ENCODE results near the gene RAB1B.

RAB1B gene
- 23.5 to 34.4 (median 27.7) reads per million in 4 donors for total RNA-seq

GRCh38 chr11:66268244-66268951 lies at the start of gene RAB1B:
Gene RAB1B (plus strand): TSS chr11:66268639. CDS start chr11:66268680, 41 bp downstream.
- peak; percentile 99 to 100 (median 100) for DNase-seq

DNA sequence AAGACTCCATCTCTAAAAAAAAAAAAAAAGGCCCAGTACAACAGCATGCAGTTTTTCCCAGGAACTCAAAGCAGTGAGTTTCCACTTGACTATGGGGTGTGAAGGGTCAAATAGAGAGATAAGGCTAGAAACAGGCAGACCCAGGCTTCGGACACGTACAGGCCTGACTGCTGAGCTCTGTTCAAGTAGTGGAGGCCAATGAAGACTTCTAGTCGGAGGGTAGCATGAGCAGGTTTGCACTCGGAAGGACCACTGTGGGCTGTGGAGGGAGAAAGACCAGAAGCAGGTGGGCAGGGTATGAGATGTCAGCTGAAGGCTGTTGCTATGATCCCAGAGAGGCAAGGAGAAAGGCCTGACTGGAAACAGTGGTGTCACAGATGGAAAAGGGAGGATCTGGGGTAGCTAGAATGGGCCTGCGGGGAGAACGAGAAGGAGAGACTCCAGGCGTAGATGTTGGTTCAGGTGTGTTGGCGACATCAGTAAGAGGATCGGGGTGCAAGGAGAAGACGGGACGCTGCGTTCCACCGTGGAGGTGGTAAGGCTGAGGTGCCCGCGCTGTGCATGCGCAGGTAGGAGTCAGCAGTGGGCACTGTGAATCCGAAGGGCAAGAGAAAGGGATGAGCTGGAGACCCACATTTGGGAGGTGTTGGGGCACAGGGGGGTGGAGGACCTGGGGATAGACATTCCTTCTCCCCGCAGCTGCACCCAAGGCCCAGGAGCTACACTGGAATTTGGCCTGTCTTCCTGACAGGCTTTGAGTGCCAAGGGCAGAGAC lies 49.4 kb upstream of the RAB1B start:
- no peak for DNase-seq

- DNase-seq: no peak
Measured at GRCh38 chr11:66219846-66220565, 48.4 kb upstream of the RAB1B start.

- DNase-seq: no peak
Measured at GRCh38 chr11:66220566-66220935, 47.9 kb upstream of the RAB1B start.

DNA sequence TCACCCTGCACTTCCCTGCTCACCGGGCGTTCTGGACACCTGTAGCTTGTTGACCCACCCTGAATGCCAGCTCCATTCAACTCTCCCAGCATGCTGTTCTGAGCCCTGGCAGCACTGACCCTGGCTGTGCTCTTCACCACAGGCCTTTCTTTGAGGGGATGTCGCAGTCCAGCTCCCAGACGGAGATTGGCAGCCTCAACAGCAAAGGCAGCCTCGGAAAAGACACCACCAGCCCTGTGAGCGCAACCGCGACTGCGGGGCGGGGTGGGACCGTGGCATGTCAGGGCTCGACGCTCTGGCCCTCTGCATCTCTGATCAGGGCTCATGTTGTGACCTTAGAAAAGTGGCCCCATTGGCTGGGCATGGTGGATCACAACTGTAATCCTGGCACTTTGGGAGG lies 47.4 kb upstream of the RAB1B start:
- DNase-seq: no peak

GRCh38 chr11:66221726-66222236 lies 46.7 kb upstream of the RAB1B start:
- no peak for DNase-seq

DNA sequence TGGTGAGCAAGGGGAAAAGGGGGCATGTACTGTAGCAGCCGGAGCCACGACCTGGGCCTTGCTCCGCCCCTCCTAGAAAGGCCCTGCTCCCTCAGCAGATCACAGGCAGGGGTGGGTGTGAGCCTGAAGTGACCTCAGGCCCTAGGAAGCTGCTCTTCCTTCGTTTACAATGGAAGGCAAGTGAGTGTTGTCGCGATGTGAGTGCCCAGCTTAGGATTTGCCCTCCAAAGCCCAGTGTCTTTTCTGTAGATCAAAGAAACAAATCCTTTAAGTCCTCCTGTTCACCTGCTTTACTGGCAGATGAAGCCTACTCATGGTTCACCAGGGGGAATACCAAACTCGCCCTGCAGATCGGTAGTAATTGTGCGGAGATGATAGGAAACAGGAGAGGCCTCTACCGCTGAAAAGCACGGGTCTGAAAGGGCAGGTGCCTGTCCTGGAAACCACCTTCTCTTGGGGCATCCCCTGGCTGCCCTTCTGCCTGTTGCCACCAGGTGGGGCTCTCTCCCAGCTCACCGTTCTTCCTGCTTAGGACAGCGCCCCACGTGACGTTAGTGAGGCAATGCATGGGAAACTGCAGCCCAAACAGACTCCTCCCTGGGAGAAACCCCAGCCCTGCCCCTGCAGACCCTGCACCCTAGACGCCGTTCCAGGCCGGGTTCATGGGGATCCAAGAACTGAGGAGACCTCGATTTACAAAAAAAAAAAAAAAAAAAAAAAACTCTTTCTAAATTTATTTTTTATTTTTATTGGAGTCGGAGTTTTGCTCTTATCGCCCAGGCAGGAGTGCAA lies 45.9 kb upstream of the RAB1B start:
- DNase-seq: peak; percentile 86 to 94 (median 93)

DNA sequence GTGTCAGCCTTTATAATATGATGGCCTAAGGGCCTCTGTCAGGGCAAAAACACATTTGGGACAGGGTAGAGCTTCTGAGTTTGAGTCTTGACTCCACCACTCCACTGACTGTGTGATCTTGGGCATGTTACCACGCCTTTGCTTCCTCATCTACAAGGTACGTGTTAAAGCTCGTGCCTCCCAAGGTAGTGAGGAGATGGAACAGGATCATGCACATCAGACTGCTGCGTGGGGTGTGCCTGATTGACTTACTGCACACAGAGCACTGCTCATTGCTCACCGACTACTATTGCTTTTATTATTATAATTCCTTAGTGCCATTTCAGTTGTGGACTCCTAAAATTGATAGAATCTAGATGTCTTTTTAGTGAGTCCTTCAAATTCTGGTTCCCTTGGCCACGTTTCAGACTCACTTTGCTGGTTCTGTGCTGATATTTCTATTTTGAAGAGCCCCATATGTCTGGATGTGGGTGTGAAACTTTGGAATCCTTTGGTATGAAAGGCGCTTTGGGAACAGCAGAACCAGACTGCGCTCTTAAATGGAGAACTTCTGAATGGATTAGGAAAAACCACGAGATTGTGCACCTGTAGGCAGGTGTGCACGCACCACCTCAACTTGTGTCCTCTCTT lies 44.1 kb upstream of the RAB1B start:
- no peak for DNase-seq

DNA sequence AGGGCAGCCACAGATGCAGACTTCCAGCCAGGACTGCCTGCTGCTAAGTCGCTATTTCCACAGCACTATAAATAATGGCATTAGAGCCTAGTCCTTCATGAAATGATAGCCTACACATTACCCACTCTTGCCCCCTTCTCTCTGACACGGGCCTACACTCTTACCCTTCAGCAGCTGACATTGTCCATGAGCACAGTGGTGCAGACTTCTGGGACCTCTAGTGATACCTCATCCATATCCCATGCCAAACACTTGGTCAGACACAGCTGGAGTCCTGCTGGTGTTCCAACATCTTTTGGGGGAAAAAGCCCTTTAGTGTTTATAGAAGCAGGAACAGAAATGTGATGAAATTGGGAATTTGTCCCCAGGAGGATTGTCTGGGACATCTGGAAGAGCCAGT lies 43.4 kb upstream of the RAB1B start:
- no peak for DNase-seq

DNA sequence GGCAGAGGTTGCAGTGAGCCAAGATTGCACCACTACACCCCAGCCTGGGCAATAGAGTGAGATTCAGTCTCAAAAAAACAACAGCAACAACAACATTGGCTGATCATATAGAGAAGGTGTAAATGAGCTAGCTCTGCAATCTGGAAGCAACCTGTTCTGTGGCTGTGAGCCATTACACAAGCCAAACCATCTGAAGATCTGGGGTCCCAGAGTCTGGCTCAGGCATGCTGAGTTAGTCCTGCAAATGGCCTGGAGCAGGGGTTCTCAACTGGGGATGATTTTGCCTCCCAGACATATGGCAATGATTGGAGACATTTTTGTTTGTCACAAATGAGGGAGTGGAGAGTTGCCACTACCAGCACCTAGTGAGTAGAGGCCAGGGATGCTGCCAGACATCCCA lies 42.3 kb upstream of the RAB1B start:
- no peak for DNase-seq

GRCh38 chr11:66227700-66228099 lies 40.7 kb upstream of the RAB1B start:
- no peak for DNase-seq

DNA sequence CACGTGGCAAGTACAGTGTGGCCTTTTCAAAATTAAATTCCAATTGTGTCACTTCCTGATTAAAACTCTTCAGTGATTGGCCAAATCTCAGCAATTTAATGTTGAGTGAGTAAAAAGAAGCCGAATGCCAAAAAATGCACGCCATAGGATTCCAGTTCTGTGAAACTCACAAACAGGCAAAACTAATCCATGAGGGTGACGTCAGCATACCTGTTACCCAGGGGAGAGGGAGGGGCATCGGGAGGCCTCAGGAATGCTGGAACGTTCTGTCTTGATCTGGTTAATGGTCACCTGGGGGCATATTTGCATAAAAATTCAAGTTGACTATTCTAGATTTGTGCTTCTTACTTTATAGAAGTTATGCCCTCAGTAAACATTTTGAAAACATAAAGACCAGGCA lies 39.9 kb upstream of the RAB1B start:
- no peak for DNase-seq

DNA sequence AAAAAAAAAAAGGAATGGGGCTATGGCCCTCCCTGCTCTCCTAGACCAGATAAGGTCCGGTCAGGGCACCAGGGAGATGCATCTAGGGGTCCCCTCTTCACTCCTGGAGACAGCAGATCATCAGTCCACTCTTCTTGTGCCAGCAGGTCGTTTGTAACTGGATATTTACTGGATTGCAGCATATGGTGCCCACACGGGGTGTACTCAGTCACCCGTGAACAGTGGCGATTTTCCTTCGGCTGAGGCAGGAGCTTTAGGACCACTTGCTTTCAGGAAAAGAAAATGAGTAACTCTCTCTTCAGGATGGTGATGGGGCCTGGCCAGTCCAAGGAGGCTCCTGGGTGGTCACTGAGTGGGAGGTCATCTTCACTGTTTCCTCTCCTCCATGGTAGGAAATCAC lies 38.3 kb upstream of the RAB1B start:
- no peak for DNase-seq

DNA sequence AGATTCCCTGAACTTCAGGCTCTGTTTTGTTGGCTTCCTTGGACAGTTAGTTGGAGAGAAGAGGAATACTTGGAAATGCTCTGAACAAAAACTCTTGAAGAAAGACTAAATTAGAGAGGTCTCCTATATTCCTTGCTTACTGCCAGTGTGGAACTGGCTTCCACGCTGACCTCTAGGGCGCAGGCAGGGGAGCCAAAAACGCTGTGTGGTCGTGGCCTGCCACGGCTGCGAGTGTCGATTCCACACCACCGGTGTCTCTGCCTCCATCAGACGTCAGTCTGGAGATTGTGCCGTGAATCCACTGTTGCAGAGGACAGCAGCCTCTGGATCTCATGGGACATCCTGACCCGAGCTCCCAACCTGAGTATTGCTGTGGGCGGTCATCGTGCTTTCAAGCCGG lies 37.5 kb upstream of the RAB1B start:
- no peak for DNase-seq

DNA sequence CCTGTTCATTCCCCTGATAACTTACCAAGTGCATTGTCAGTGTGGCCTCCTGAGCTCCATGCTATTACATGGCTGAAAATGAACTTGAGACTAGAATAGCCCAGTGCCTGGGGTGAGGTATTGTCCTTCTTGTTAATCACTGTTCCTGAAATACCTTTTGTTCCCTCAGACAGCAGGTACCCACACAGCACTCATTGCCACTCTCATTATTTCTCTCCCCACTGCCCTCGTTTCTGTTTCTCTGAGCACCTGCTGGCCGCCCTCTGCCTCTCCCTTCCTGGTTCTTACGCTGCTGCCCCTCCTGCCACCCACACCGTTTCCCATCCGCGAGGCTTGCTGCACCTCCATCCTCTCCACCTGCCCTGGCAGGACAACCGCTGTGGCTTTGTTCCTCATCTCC lies 36.9 kb upstream of the RAB1B start:
- DNase-seq: no peak

GRCh38 chr11:66232769-66233168 lies 35.7 kb upstream of the RAB1B start:
- no peak for DNase-seq

DNA sequence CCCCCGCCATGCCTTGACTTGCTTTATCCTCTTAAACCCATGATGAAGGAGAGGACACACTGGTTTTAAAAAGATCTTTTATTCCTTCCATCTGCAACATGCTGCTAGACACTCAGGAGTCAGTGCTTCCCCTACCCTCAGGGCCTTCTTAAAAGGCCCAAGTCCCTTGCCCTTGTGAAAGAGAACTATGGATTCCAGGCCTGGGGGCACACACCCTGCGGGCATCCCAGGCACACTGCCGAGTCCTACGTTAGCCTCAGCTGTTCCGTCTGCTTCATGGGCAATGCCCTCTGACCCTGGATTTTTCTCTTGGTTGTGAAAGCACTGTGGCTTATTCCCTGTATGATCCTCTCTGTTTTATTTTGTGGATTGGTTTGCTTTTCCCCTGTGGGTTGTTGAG lies 35.1 kb upstream of the RAB1B start:
- DNase-seq: no peak

GRCh38 chr11:66235141-66235540 lies 33.3 kb upstream of the RAB1B start:
- DNase-seq: no peak

DNA sequence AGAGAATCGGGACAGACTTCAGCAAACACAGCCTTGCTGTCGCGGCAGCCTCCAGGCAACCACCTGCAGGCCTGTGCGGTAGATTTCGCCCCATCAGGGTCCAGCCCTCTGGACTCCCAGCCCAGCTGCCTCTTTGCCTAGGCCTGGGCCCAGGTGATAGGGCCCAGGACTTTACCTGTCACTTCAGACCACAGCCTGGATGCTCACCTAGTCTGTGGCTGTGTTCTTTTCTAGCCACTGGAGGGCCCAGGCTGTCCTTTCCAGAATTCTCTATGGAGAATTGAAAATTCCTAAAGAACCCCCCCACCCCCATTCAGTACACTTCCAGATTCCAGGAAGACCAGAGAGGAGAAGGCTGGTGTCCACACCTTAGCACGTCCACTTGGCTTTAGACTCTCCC lies 30.6 kb upstream of the RAB1B start:
- DNase-seq: no peak

- DNase-seq: no peak
Measured at GRCh38 chr11:66238786-66239413, 29.5 kb upstream of the RAB1B start.

DNA sequence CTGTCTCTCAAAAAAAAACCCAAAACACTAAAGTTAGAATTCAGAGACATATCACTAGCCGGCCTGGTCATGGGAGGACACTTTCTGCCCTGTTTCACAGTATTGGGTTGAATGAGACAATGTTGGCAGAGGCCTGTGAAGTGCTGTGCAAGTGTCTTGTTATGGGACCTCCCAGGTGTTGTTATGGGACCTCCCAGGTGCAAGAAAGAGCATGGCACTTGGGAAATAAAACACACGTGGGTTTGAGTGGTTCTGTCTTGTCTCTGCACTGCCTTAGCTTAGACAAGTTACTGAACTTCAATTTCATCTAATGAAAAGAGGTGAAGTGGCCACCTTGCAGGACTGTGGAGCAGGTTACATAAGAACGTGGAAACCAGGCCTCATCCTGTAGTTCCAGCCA lies 28.9 kb upstream of the RAB1B start:
- no peak for DNase-seq
